Hematopoietic multipotent progenitor cell treated with erythropoietin and hydrocortisone succinate and interleukin-3 and kit ligand, for 8 days (in vitro differentiated cells): ENCODE results near the gene MET.
"Not testable (repeated sequence)": the region's sequence is repeated elsewhere in the genome, so short reads cannot be mapped to it uniquely, and the experiment has no call there.

Source experiments
- DNase-seq: peaks from one replicate; pipeline ENCODE4 v3.0.0-alpha.2; 2015

MET gene

DNA sequence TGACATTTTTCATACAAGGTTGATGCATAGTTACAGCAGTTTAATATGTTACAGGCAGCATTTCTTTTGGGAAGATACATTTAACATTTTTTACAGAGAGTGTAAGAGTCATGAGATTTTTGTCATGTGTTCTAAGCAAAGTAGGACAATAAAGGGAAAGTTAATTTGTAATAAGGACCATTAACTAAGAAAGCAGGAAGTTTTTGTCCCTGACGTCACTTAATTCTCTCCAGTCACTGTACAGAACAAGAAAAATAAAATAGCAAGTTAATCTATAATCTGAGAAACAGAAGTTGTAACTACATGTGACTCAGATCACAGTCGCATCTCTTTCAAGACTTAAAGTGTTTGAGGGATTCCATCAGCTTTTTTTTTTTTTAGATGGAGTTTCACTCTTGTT lies 140.9 kb downstream of the MET start:
- DNase-seq, result no peak

DNA sequence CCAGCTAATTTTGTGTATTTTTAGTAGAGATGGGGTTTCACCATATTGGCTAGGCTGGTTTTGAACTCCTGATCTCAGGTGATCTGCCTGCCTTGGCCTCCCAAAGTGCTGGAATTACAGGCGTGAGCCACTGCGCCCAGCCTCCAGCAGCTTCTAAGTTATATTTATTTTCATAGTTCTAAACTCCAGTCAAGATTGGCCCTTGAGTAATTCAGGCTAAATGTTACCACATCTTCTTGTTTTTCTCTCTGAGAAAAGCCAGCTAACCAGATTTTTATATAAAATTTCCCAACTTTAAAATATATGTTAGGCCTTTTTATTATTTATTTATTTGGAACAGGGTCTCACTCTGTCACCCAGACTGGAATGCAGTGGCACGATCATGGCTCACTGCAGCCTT lies 141.4 kb downstream of the MET start:
- not testable (repeated sequence) for DNase-seq

GRCh38 chr7:116815041-116815440 lies 143.0 kb downstream of the MET start:
- no peak for DNase-seq

DNA sequence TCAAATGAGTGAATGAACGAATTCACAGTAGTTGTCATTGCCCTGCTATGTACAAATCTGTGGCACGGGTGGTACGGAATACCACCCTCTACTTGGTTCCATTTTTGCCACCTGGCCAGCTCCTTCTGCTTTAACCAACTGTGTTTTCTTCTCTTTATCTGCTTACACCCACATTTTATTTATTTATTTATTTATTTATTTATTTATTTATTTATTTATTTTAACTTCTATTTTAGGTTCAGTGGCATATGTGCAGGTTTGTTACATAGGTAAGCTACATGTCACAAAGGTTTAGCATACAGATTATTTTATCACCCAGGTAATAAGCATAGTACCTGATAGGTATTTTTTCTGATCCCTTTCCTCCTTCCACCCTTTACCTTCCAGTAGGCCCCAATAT lies 148.2 kb downstream of the MET start:
- DNase-seq, result no peak

DNA sequence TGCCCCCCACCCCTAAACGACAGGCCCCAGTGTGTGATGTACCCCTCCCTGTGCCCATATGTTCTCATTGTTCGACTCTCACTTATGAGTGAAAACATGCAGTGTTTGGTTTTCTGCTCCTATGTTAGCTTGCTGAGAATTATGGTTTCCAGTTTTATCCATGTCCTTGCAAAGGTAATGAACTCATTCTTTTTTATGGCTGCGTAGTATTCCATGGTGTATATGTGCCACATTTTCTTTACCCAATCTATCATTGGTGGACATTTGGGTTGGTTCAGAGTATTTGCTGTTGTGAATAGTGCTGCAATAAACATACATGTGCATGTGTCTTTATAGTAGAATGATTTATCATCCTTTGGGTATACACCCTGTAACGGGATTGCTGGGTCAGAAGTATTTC lies 149.7 kb downstream of the MET start:
- DNase-seq, result not testable (repeated sequence)

GRCh38 chr7:116824449-116824848 lies 152.5 kb downstream of the MET start:
- no peak for DNase-seq

- DNase-seq, result no peak
These were observed 156.3 kb downstream of the MET start for GRCh38 chr7:116828281-116828680.

GRCh38 chr7:116829041-116829440 lies 157.0 kb downstream of the MET start:
- no peak for DNase-seq

- no peak for DNase-seq
These were observed 157.5 kb downstream of the MET start for GRCh38 chr7:116829493-116829892.

DNA sequence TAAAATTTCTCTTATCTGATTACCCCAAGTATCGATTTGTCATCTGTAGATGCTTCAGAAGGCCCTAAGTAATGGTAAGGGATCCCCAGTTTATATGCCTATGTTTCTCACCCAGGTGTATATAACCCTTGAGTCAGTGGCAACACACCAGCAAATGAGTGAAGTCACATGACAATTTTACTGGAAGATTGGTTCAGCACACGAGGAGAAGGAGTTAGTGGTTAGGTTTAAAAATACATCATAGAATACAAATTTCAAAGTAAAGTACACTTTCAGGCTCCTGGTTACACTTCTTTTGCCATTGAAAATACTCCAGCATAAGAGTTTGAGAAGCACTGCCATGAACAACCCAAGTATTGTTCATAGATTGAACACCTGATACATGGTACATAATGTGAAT lies 160.7 kb downstream of the MET start:
- DNase-seq, result no peak

DNA sequence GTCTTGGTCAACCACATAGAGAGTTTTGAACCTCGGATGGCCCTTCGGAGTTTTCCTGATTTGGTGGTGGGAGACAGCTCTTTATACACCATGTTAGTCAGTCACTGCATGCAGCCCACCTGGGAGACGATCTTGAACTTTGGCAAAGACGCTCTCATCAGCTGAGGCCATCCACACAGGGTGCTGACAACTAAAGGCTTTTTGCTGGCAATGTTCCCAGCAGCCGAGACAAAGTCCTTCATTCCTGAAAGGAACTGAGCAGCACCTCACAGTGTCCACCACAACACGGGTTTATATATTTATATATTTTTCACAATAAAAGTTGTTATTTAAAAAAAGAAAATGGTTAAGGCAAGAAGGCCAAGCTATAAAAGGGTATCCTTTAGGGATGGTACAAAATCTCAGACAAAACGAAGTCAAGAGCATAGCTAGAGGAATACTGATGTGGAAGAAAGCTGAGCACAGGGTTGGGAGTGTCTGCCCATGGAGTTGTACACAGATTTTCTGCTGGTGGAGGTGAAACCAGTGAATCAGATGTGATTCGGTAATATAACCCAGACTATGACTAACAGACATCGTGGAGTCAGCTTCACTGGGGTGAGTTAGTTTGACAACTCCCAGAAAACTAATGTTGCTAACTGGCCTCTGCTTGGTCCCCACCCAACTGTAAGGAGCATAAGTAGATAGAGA lies 163.0 kb downstream of the MET start:
- no peak for DNase-seq

GRCh38 chr7:116836048-116836447 lies 164.1 kb downstream of the MET start:
- peak; percentile 13 for DNase-seq

GRCh38 chr7:116836911-116837310 lies 164.9 kb downstream of the MET start:
- no peak for DNase-seq

- no peak for DNase-seq
These were observed 165.6 kb downstream of the MET start for GRCh38 chr7:116837586-116837985.

DNA sequence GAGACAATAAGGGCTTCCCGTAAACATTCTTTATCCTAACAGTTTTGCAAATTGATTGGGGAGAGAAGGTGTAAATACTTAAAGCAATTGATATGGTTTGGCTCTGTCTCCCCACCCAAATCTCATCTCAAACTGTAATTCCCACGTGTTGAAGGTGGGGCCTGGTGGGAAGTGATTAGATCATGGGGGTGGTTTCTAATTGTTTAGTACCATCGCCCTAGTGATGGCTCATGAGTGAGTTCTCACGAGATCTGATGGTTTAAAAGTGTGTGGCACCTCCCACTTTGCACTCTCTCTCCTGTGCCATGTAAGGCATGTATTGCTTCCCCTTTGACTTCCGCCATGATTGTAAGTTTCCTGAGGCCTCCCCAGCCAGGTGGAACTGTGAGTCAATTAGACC lies 168.3 kb downstream of the MET start:
- DNase-seq, result no peak

DNA sequence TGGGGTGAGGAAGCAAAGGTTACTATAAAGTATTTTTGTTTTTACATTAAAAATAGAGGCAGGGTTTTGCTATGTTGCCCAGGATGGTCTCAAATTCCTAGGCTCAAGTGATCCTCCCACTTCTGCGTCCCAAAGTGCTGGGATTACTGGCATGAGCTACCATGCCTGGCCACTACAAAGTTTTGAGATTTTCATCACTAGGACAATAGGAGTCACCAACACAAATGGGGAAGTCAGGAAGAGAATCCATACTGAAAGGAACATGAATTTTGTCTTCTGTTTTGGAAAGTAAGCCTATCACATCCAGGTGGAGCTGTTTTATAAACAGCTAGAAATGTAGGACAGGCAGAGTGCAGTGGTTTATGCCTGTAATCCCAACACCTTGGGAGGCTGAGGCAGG lies 170.4 kb downstream of the MET start:
- DNase-seq, result no peak

DNA sequence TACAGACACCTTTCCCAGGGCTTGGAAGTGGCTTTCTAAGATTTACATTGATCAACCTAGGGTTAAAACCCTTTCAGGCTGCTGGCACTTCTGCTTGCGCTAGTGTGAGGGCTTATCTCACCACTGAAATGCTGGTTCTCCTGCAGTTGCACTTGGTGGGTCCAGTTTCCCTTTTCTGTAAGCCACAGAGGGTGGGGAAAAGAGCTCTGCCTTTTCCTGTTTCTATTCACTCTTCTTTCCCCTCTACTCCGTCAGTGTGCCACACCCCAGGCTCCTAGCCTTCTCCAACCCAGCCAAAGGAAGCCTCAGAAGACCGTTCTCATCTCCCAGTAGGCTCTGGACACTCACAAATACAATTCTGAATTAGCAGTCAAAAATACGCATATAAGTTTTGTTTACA lies 171.4 kb downstream of the MET start:
- DNase-seq, result peak; percentile 56
